HEK293 (cell line): ENCODE data around the gene LMF1.

Experiments used
- CTCF ChIA-PET: fragments of 350-600 bp; formaldehyde crosslinking; extraction: SDS; loops from one replicate; lab custom pipeline; 2021; ENCODE audit warnings: antibody characterized with exemption; lab: Yijun Ruan, JAX
- POLR2A ChIA-PET: fragments of 300-600 bp; formaldehyde crosslinking; extraction: SDS; loops from one replicate; lab custom pipeline; 2020; ENCODE audit warnings: antibody characterized with exemption, inconsistent platforms; lab: Yijun Ruan, JAX
- H3K27ac ChIP-seq: fragments of 200-500 bp; sonication (Bioruptor generic); 2 replicates; pipeline ENCODE4 v1.5.1; 2014; ENCODE audit warnings: low read depth, low read length, control low read depth, inconsistent platforms; ENCODE audit errors: extremely low read depth
- H3K36me3 ChIP-seq, 2 experiments: fragments of 200-500 bp in 1 of 2; sonication (Bioruptor generic) in 1 of 2; 1 replicate in 1 of 2; 2 replicates in 1 of 2; pipeline ENCODE4 v1.5.1; 2014 to 2017; ENCODE audit warnings: inconsistent platforms in 2 of 2, low read length in 2 of 2; ENCODE audit not compliant: control insufficient read depth in 2 of 2, insufficient read depth in 1 of 2
- H3K4me1 ChIP-seq: fragments of 200-500 bp; sonication (Bioruptor generic); 2 replicates; pipeline ENCODE4 v1.5.1; 2014; ENCODE audit warnings: mild to moderate bottlenecking, low read length, inconsistent platforms; ENCODE audit not compliant: control insufficient read depth, insufficient read depth
- H3K4me3 ChIP-seq: 2 replicates; pipeline ENCODE4 v1.5.1; 2011; ENCODE audit warnings: low read depth, mild to moderate bottlenecking, control low read depth, low read length, moderate library complexity
- H3K9me3 ChIP-seq: fragments of 200-500 bp; sonication (Bioruptor generic); 2 replicates; pipeline ENCODE4 v1.5.1; 2014; ENCODE audit warnings: low read depth, low read length, inconsistent platforms; ENCODE audit not compliant: control insufficient read depth, insufficient read depth
- GLIS1 ChIP-seq: fragments of 450-650 bp; formaldehyde crosslinking; IDR thresholded peaks from 2 replicates; pipeline ENCODE4 v1.5.1; 2016; ENCODE audit warnings: missing biosample characterization, missing genetic modification characterization
- GLIS2 ChIP-seq: fragments of 450-650 bp; formaldehyde crosslinking; IDR thresholded peaks from 2 replicates; pipeline ENCODE4 v1.5.1; 2016; ENCODE audit warnings: missing biosample characterization, missing genetic modification characterization
- HOXA7 ChIP-seq: sonication (generic); formaldehyde crosslinking; IDR thresholded peaks from 2 replicates; pipeline ENCODE4 v1.8.1; 2022; ENCODE audit warnings: missing genetic modification reagents, borderline replicate concordance
- ZBTB26 ChIP-seq: fragments of 450-650 bp; formaldehyde crosslinking; optimal IDR thresholded peaks from 2 replicates; pipeline ENCODE3; 2016; ENCODE audit warnings: missing biosample characterization, mild to moderate bottlenecking, missing genetic modification characterization
- ZFHX2 ChIP-seq: fragments of 450-650 bp; formaldehyde crosslinking; conservative IDR thresholded peaks from 2 replicates; pipeline ENCODE4 v1.5.1; 2016; ENCODE audit warnings: missing biosample characterization, missing genetic modification characterization
- ZNF112 ChIP-seq: fragments of 450-650 bp; formaldehyde crosslinking; IDR thresholded peaks from 2 replicates; pipeline ENCODE4 v1.5.0; 2017; ENCODE audit warnings: missing biosample characterization, missing genetic modification characterization
- ZNF140 ChIP-seq: fragments of 450-650 bp; formaldehyde crosslinking; IDR thresholded peaks from 2 replicates; pipeline ENCODE4 v1.5.1; 2016; ENCODE audit warnings: missing biosample characterization, missing genetic modification characterization
- ZNF157 ChIP-seq: fragments of 450-650 bp; formaldehyde crosslinking; IDR thresholded peaks from 2 replicates; pipeline ENCODE4 v1.5.1; 2016; ENCODE audit warnings: missing biosample characterization, missing genetic modification characterization
- ZNF19 ChIP-seq: fragments of 450-650 bp; formaldehyde crosslinking; IDR thresholded peaks from 2 replicates; pipeline ENCODE4; 2016; ENCODE audit warnings: missing biosample characterization, missing genetic modification characterization, low read depth
- ZNF2 ChIP-seq: fragments of 450-650 bp; formaldehyde crosslinking; IDR thresholded peaks from 2 replicates; pipeline ENCODE4 v1.5.1; 2016; ENCODE audit warnings: missing biosample characterization, missing genetic modification characterization
- ZNF266 ChIP-seq: fragments of 450-650 bp; formaldehyde crosslinking; IDR thresholded peaks from 2 replicates; pipeline ENCODE4 v1.5.1; 2016; ENCODE audit warnings: missing biosample characterization, missing genetic modification characterization, low read depth
- ZNF335 ChIP-seq: fragments of 450-650 bp; formaldehyde crosslinking; conservative IDR thresholded peaks from 2 replicates; pipeline ENCODE4 v1.5.1; 2016; ENCODE audit warnings: missing biosample characterization, missing genetic modification characterization
- ZNF366 ChIP-seq: fragments of 450-650 bp; formaldehyde crosslinking; conservative IDR thresholded peaks from 2 replicates; pipeline ENCODE4 v1.5.1; 2016; ENCODE audit warnings: missing biosample characterization, missing genetic modification characterization
- ZNF391 ChIP-seq: fragments of 450-650 bp; formaldehyde crosslinking; IDR thresholded peaks from 2 replicates; pipeline ENCODE4 v1.5.1; 2016; ENCODE audit warnings: low read depth, missing biosample characterization, missing genetic modification characterization, borderline replicate concordance
- ZNF416 ChIP-seq: fragments of 450-650 bp; formaldehyde crosslinking; IDR thresholded peaks from 2 replicates; pipeline ENCODE4 v1.5.1; 2016; ENCODE audit warnings: missing biosample characterization, missing genetic modification characterization
- ZNF433 ChIP-seq: fragments of 450-650 bp; formaldehyde crosslinking; IDR thresholded peaks from 2 replicates; pipeline ENCODE4 v1.5.1; 2016; ENCODE audit warnings: missing biosample characterization, missing genetic modification characterization, low read depth
- ZNF645 ChIP-seq: fragments of 450-650 bp; formaldehyde crosslinking; IDR thresholded peaks from 2 replicates; pipeline ENCODE4; 2016; ENCODE audit warnings: missing biosample characterization, missing genetic modification characterization
- ZNF768 ChIP-seq: fragments of 450-650 bp; formaldehyde crosslinking; IDR thresholded peaks from 2 replicates; pipeline ENCODE4 v1.5.1; 2018; ENCODE audit warnings: missing biosample characterization, mild to moderate bottlenecking, missing genetic modification characterization
- ZNF776 ChIP-seq: fragments of 450-650 bp; formaldehyde crosslinking; IDR thresholded peaks from 2 replicates; pipeline ENCODE4 v1.5.0; 2017; ENCODE audit warnings: missing biosample characterization, missing genetic modification characterization, borderline replicate concordance
- TF ChIP-seq, protein P1 (sequence below): fragments of 450-650 bp; formaldehyde crosslinking; IDR thresholded peaks from 2 replicates; pipeline ENCODE4 v1.5.1; 2016; ENCODE audit warnings: missing biosample characterization, missing genetic modification characterization
- TF ChIP-seq, protein P2 (sequence below): fragments of 450-650 bp; formaldehyde crosslinking; conservative IDR thresholded peaks from 2 replicates; pipeline ENCODE4 v1.5.1; 2016; ENCODE audit warnings: low read depth, missing biosample characterization, missing genetic modification characterization

The LMF1 gene

GRCh38 chr16:878886-879285 lies 91.9 kb downstream of the LMF1 start:
- H3K9me3 ChIP-seq: no peaks in the 10 kb centered on the region
- no peaks in the 10 kb centered on the region for H3K36me3 ChIP-seq
- H3K4me3 ChIP-seq: no peak overlapping the region
- CTCF ChIA-PET: no interaction called here
- no peaks in the 10 kb centered on the region for H3K4me1 ChIP-seq
- POLR2A ChIA-PET: no interaction called here
- TF ChIP-seq ZNF19 (tag by site-specific recombination): no peak
- TF ChIP-seq ZNF391 (tag by site-specific recombination): no peak
- TF ChIP-seq ZNF645 (tag by site-specific recombination): no peak
- no peak for TF ChIP-seq ZNF433
- TF ChIP-seq ZNF157 (tag by site-specific recombination): no peak
- no peak for TF ChIP-seq ZBTB26 (tag by site-specific recombination)
- TF ChIP-seq ZNF112 (tag by site-specific recombination): no peak
- no peak for TF ChIP-seq ZNF140 (tag by site-specific recombination)
- TF ChIP-seq ZNF366 (tag by site-specific recombination): no peak
- no peak overlapping the region for H3K27ac ChIP-seq

DNA sequence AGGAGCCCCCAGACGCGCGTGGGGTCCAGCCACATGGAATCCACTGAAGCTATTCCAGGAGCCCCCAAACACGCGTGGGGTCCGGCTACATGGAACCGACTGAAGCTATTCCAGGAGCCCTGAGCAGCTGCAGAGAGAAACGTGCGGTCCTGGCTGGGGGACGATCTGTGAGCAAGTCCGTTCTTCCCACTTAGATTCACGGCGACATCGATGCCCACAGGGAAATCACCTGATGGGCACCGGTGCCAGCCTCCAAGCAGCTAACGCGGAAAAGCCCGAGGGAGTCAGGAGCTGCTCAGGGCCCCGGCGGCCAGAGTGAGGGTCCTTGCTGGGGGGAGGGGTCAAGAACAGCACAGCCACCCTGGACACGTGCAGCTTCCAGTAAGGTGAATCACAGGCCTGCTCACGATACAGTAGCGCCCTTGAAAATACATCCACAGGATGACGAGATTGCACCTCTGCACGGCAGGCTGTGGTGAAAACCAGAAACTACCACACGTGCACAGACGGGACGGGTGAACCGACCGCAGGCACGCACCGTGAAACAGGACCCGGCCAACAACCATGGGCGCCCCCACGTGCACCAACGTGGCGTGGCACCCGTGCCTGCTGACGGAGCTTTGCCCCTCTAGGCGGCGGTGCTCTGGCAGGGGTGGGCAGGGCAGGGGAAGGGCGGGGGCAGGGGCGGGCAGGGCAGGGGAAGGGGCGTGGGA lies 92.6 kb downstream of the LMF1 start:
- no peak overlapping the region for H3K4me3 ChIP-seq
- no peak for TF ChIP-seq ZNF266 (tag by site-specific recombination)
- TF ChIP-seq, protein P1, sequence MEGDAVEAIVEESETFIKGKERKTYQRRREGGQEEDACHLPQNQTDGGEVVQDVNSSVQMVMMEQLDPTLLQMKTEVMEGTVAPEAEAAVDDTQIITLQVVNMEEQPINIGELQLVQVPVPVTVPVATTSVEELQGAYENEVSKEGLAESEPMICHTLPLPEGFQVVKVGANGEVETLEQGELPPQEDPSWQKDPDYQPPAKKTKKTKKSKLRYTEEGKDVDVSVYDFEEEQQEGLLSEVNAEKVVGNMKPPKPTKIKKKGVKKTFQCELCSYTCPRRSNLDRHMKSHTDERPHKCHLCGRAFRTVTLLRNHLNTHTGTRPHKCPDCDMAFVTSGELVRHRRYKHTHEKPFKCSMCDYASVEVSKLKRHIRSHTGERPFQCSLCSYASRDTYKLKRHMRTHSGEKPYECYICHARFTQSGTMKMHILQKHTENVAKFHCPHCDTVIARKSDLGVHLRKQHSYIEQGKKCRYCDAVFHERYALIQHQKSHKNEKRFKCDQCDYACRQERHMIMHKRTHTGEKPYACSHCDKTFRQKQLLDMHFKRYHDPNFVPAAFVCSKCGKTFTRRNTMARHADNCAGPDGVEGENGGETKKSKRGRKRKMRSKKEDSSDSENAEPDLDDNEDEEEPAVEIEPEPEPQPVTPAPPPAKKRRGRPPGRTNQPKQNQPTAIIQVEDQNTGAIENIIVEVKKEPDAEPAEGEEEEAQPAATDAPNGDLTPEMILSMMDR (tag by site-specific recombination): 0 out of 2 replicates have a peak, but pooled peaks have one; percentile 34
- H3K27ac ChIP-seq: no peak overlapping the region
- H3K9me3 ChIP-seq: no peaks in the 10 kb centered on the region
- no peaks in the 10 kb centered on the region for H3K4me1 ChIP-seq
- H3K36me3 ChIP-seq: no peaks in the 10 kb centered on the region
- ChIA-PET CTCF (no interaction called here), POLR2A (no interaction called here)

GRCh38 chr16:877242-878071 lies 93.3 kb downstream of the LMF1 start:
- H3K4me3 ChIP-seq: no peak overlapping the region
- ChIA-PET POLR2A (no interaction called here), CTCF (no interaction called here)
- no peaks in the 10 kb centered on the region for H3K9me3 ChIP-seq
- H3K36me3 ChIP-seq: no peaks in the 10 kb centered on the region
- no peak overlapping the region for H3K27ac ChIP-seq
- no peaks in the 10 kb centered on the region for H3K4me1 ChIP-seq
- TF ChIP-seq HOXA7: no peak
- no peak for TF ChIP-seq GLIS2
- TF ChIP-seq ZFHX2 (tag by site-specific recombination): no peak
- TF ChIP-seq ZNF2 (tag by site-specific recombination): no peak
- no peak for TF ChIP-seq GLIS1
- TF ChIP-seq ZNF768 (tag by site-specific recombination): no peak
- TF ChIP-seq ZNF335 (tag by site-specific recombination): no peak
- no peak for TF ChIP-seq ZNF19 (tag by site-specific recombination)
- TF ChIP-seq ZNF416: no peak
- no peak for TF ChIP-seq ZNF776 (tag by site-specific recombination)
- TF ChIP-seq, protein P2, sequence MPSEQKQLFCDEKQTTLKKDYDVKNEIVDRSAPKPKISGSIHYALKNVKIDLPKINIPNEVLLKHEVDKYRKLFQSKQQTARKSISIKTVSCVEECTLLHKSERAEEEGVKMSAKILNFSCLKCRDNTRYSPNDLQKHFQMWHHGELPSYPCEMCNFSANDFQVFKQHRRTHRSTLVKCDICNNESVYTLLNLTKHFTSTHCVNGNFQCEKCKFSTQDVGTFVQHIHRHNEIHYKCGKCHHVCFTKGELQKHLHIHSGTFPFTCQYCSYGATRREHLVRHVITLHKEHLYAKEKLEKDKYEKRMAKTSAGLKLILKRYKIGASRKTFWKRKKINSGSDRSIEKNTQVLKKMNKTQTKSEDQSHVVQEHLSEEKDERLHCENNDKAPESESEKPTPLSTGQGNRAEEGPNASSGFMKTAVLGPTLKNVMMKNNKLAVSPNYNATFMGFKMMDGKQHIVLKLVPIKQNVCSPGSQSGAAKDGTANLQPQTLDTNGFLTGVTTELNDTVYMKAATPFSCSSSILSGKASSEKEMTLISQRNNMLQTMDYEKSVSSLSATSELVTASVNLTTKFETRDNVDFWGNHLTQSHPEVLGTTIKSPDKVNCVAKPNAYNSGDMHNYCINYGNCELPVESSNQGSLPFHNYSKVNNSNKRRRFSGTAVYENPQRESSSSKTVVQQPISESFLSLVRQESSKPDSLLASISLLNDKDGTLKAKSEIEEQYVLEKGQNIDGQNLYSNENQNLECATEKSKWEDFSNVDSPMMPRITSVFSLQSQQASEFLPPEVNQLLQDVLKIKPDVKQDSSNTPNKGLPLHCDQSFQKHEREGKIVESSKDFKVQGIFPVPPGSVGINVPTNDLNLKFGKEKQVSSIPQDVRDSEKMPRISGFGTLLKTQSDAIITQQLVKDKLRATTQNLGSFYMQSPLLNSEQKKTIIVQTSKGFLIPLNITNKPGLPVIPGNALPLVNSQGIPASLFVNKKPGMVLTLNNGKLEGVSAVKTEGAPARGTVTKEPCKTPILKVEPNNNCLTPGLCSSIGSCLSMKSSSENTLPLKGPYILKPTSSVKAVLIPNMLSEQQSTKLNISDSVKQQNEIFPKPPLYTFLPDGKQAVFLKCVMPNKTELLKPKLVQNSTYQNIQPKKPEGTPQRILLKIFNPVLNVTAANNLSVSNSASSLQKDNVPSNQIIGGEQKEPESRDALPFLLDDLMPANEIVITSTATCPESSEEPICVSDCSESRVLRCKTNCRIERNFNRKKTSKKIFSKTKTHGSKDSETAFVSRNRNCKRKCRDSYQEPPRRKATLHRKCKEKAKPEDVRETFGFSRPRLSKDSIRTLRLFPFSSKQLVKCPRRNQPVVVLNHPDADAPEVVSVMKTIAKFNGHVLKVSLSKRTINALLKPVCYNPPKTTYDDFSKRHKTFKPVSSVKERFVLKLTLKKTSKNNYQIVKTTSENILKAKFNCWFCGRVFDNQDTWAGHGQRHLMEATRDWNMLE (tag by site-specific recombination): no peak
